KG1 (cell line): Measurements from ENCODE around the gene NOS3.

ENCODE experiments used
- DNase-seq: peaks from one replicate; lab custom pipeline; 2025; lab: John Stamatoyannopoulos, UW

Gene NOS3

GRCh38 chr7:150979713-150980390, 11.0 kb upstream of the NOS3 start:
- DNase-seq, result no peak

DNA sequence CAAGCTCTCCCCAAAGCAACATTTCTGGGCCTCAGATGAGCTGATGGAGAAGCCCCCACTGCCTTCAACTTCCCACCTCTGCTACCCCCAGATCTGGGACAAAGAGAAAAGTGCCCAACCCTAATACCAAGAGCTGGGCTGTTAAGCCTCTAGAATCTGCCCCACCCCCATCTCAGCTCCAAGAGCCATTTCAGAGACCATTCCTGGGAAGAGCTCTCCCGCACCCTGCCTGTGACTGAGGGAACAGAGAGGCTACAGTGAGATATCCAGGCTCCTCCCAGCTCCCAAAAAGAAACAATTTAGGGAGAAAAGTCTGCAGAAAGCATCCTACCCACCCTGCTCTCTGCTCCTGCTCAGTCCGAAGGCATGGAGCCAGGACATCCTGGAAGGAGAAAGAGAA, 10.2 kb upstream of the NOS3 start:
- DNase-seq, result no peak

DNA sequence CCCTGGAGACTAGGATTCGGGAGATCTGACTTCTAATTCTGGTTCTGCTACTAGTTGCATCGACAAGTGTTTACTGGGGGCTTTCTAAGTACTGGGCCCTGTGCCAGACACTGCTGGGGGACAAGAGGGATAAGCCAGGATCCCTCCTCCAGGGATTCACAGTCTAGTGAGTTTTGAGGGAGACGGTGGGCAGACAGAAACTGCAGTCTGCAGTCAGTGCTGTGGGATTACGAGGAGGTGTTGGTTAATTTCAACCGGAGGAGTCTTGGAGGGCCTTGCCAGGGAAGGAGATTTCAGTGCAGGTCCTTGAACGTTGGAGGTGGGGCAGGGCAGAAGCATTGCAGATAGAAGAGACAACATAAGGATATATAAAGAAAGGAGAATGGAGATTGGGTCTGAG, 9.2 kb upstream of the NOS3 start:
- DNase-seq, result no peak

GRCh38 chr7:150982351-150982750, 8.5 kb upstream of the NOS3 start:
- DNase-seq, result no peak

DNA sequence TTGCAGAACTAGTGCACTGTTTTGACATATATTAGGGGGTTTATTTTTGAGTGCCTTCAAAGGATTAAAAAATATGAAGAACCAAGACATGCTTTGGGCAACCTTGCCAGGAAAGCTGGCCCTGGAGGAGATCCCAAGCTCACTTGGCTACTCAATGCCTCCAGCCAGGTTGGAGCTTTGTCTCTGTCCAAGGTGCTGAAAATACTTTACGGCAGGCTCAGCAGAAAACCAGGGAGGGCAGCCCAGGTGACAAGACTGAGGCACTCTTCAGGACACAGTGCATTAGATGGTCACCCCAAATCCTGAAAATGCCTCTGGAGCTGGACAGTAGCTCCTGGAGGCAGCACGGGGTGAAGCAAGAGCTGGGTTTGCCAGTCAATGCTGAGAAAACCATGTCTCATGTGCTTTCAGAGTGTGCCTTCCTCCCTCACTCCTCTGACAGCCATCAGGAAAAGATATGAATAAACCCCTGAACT, 6.9 kb upstream of the NOS3 start:
- DNase-seq, result peak; percentile 4

- no peak for DNase-seq
Observed at GRCh38 chr7:150986099-150986512, 4.7 kb upstream of the NOS3 start.

GRCh38 chr7:150986556-150986955, 4.3 kb upstream of the NOS3 start:
- DNase-seq, result no peak

- no peak for DNase-seq
Observed at GRCh38 chr7:150988230-150989226, 2.3 kb upstream of the NOS3 start.

- no peak for DNase-seq
Observed at GRCh38 chr7:150989456-150989855, 1.4 kb upstream of the NOS3 start.

DNA sequence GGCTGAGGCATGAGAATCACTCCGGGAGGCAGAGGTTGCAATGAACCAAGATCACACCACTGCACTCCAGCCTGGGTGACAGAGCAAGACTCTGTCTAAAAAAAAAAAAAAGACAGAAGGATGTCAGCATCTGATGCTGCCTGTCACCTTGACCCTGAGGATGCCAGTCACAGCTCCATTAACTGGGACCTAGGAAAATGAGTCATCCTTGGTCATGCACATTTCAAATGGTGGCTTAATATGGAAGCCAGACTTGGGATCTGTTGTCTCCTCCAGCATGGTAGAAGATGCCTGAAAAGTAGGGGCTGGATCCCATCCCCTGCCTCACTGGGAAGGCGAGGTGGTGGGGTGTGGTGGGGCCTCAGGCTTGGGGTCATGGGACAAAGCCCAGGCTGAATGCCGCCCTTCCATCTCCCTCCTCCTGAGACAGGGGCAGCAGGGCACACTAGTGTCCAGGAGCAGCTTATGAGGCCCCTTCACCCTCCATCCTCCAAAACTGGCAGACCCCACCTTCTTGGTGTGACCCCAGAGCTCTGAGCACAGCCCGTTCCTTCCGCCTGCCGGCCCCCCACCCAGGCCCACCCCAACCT, 1.3 kb downstream of the NOS3 start:
- DNase-seq, result no peak

- DNase-seq, result no peak
Observed at GRCh38 chr7:150992833-150993302, 2.1 kb downstream of the NOS3 start.

- no peak for DNase-seq
Observed at GRCh38 chr7:150993511-150993910, 2.7 kb downstream of the NOS3 start.

DNA sequence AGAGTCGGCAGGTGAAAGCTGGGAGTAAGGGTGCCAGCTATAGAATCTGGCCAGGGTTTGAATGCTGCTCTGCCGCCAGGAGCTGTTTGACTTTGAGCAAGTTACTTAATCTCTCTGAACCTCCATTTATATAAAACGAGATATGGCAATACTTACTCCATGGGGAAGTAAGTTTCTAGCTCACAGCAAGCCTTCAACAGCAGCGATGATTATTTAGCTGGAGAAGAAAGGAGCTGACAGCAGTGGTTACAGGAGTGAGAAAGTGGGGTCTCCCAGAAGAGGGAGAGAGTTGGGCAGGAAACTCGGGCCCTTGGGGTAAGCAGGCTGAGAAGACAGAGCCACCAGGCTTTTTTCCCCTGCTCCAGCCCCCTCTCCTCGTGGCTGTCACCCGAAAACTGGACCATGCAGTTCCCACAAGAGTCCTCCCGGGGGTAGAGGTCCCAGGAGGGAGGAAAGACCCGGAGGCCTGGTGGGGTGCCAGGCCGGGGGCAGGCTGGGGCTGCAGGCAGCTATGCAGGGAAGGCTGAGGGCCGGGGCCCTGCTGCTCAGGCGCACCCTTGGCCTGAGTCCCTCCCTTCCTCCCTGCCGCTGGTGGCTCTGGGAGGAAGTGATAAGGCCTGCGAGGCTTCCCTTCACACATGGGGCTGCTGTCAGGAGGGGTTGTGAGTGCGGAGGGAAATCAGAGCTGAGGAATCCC, 3.5 kb downstream of the NOS3 start:
- peak; percentile 14 for DNase-seq

DNA sequence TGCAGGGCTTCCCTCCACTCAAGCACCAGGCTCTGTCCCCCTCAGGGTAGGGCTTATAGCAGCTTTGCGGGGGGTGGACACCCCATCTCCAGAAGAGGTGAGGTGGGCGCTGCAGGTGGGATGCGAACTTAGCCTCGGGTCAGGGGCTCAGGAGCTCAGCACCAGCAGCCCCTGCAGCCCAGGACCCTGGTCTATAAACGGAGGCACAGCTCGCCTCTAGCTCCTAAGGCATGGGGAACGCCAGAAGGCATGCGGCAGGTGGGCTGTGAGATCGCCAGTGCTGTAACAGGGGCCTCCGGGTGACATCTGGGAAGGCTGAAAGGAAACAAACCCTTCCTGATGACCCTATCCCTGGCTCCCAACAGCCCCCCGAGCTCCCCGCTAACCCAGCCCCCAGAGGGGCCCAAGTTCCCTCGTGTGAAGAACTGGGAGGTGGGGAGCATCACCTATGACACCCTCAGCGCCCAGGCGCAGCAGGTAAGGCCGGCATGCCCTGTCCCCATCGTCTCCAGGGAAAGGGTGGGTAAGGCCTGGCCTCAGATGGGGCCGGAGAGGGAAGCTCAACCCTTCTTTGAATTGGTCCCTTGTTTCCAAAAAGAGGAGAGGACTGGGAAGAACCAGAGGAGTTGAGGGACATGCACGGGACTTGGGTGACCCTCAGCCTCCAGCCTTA, 4.2 kb downstream of the NOS3 start:
- DNase-seq, result no peak

GRCh38 chr7:150996376-150997074, 5.7 kb downstream of the NOS3 start:
- no peak for DNase-seq

DNA sequence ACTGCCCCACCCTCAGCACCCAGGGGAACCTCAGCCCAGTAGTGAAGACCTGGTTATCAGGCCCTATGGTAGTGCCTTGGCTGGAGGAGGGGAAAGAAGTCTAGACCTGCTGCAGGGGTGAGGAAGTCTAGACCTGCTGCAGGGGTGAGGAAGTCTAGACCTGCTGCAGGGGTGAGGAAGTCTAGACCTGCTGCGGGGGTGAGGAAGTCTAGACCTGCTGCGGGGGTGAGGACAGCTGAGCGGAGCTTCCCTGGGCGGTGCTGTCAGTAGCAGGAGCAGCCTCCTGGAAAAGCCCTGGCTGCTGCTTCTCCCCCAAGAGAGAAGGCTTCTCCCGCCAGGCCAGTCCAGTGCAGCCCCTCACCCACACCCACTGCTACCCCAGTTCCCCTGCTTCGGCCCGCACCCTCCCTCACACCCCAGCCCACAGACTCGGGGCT, 6.3 kb downstream of the NOS3 start:
- DNase-seq, result no peak

GRCh38 chr7:150997817-150998216, 7.0 kb downstream of the NOS3 start:
- DNase-seq, result no peak

- DNase-seq, result no peak
Observed at GRCh38 chr7:150998341-150998740, 7.5 kb downstream of the NOS3 start.

- no peak for DNase-seq
Observed at GRCh38 chr7:150999001-150999400, 8.2 kb downstream of the NOS3 start.

GRCh38 chr7:150999497-151000230, 8.8 kb downstream of the NOS3 start:
- DNase-seq, result no peak
